Measurements from ENCODE around the gene HSDL2.
"Not testable (repeated sequence)": the region's sequence is repeated elsewhere in the genome, so short reads cannot be mapped to it uniquely, and the experiment has no call there.

DNA sequence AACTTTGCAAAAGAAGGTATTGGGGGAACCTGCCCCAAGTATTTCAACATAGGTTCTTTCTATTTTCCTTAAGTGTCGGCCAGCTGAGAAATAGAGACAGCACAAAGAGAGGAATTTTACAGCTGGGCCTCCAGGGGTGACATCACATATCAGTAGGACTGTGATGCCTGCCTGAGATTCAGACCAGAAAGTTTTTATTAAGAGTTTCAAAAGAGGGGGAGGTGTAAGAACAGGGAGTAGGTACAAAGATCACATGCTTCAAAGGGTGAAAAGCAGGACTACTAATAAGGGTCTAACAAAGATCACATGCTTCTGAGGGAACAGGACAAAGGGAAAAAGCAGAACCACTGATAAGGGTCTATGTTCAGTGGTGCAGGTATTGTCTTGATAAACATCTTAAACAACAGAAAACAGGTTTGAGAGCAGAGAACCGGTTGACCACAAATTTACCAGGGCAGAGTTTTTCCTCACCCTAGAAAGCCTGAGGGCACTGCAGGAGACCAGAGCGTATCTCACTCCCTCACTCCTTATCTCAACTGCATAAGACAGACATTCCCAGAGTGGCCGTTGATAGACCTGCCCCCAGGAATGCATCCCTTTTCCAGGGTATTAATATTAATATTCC, 12.1 kb downstream of the HSDL2 start:
- not testable (repeated sequence) for TF ChIP-seq POLR2A, CTCF (IDR thresholded peaks at IDR 0.05)
